Measurements from ENCODE around the gene CYGB. TPM values are rescaled to one million over a fixed set of nuclear protein-coding genes. Genes with fewer than 3 reads are reported as not detected.
A peak's percentile ranks its signal among the peaks of the same experiment; 100 is the strongest.

Gene CYGB
- total and polyA plus RNA-seq, 2 of the 13 experiments (the other 11 are each of a cell fraction or from before 2014, with no cell fraction given) = 18.9 to 27.1 TPM

DNA sequence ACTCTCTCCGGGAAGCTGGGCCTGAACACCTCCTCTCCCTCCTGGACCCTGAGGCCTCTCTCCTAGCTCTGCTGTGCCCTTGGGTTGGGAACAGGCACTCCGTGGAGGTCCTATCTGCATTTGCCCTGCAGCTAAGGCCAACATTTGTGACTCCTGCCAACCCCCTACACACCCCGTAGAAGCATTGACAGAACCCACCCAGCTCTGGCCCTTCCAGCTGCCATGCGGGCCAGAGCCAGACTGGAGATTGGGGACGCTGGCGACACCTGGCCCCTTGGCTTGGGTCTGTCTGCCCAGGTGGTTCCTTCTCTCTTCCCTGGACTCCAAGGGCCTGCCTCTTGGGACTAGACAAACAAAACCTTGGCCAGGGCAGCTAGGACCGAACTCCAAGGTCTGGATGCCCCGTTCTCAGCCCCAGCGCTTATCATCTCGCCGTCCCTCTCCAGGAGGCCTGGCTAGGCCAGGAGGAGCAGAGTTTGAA lies 35.6 kb downstream of the CYGB start (continued):
- TF ChIP-seq, protein P1, sequence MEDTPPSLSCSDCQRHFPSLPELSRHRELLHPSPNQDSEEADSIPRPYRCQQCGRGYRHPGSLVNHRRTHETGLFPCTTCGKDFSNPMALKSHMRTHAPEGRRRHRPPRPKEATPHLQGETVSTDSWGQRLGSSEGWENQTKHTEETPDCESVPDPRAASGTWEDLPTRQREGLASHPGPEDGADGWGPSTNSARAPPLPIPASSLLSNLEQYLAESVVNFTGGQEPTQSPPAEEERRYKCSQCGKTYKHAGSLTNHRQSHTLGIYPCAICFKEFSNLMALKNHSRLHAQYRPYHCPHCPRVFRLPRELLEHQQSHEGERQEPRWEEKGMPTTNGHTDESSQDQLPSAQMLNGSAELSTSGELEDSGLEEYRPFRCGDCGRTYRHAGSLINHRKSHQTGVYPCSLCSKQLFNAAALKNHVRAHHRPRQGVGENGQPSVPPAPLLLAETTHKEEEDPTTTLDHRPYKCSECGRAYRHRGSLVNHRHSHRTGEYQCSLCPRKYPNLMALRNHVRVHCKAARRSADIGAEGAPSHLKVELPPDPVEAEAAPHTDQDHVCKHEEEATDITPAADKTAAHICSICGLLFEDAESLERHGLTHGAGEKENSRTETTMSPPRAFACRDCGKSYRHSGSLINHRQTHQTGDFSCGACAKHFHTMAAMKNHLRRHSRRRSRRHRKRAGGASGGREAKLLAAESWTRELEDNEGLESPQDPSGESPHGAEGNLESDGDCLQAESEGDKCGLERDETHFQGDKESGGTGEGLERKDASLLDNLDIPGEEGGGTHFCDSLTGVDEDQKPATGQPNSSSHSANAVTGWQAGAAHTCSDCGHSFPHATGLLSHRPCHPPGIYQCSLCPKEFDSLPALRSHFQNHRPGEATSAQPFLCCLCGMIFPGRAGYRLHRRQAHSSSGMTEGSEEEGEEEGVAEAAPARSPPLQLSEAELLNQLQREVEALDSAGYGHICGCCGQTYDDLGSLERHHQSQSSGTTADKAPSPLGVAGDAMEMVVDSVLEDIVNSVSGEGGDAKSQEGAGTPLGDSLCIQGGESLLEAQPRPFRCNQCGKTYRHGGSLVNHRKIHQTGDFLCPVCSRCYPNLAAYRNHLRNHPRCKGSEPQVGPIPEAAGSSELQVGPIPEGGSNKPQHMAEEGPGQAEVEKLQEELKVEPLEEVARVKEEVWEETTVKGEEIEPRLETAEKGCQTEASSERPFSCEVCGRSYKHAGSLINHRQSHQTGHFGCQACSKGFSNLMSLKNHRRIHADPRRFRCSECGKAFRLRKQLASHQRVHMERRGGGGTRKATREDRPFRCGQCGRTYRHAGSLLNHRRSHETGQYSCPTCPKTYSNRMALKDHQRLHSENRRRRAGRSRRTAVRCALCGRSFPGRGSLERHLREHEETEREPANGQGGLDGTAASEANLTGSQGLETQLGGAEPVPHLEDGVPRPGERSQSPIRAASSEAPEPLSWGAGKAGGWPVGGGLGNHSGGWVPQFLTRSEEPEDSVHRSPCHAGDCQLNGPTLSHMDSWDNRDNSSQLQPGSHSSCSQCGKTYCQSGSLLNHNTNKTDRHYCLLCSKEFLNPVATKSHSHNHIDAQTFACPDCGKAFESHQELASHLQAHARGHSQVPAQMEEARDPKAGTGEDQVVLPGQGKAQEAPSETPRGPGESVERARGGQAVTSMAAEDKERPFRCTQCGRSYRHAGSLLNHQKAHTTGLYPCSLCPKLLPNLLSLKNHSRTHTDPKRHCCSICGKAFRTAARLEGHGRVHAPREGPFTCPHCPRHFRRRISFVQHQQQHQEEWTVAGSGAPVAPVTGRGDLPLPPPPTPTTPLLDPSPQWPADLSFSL (CRISPR knock-in tag; IDR thresholded peaks at IDR 0.05) = no peak
- no peak for TF ChIP-seq IRX3 (CRISPR knock-in tag; IDR thresholded peaks at IDR 0.05; ENCODE audit: borderline replicate concordance, low read depth)
- TF ChIP-seq, protein P2, sequence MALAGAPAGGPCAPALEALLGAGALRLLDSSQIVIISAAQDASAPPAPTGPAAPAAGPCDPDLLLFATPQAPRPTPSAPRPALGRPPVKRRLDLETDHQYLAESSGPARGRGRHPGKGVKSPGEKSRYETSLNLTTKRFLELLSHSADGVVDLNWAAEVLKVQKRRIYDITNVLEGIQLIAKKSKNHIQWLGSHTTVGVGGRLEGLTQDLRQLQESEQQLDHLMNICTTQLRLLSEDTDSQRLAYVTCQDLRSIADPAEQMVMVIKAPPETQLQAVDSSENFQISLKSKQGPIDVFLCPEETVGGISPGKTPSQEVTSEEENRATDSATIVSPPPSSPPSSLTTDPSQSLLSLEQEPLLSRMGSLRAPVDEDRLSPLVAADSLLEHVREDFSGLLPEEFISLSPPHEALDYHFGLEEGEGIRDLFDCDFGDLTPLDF (CRISPR knock-in tag; IDR thresholded peaks at IDR 0.05) = no peak
- TF ChIP-seq ESRRA (CRISPR knock-in tag; IDR thresholded peaks at IDR 0.05; ENCODE audit: low read depth) = no peak
- TF ChIP-seq NFE2L1 (CRISPR knock-in tag; IDR thresholded peaks at IDR 0.05; ENCODE audit: borderline replicate concordance) = no peak
- TF ChIP-seq ZNF781 (CRISPR knock-in tag; IDR thresholded peaks at IDR 0.05; ENCODE audit: borderline replicate concordance, not compliant biosample characterization) = peak; percentile 25
- TF ChIP-seq ZSCAN31 (CRISPR knock-in tag; IDR thresholded peaks at IDR 0.05; ENCODE audit: low read depth) = 0 out of 2 replicates have a peak, but pooled peaks have one; percentile 3
- TF ChIP-seq GLI4 (CRISPR knock-in tag; IDR thresholded peaks at IDR 0.05; ENCODE audit: borderline replicate concordance) = no peak
- peak; percentile 24; the same call in 1 of the 2 replicates for TF ChIP-seq HNF4A (CRISPR knock-in tag; IDR thresholded peaks at IDR 0.05)
- peak; percentile 3; the same call in 1 of the 2 replicates for TF ChIP-seq HDAC2 (CRISPR knock-in tag; IDR thresholded peaks at IDR 0.05)
- TF ChIP-seq, protein P3, sequence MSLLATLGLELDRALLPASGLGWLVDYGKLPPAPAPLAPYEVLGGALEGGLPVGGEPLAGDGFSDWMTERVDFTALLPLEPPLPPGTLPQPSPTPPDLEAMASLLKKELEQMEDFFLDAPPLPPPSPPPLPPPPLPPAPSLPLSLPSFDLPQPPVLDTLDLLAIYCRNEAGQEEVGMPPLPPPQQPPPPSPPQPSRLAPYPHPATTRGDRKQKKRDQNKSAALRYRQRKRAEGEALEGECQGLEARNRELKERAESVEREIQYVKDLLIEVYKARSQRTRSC (CRISPR knock-in tag; IDR thresholded peaks at IDR 0.05; ENCODE audit: low read depth) = 0 out of 2 replicates have a peak, but pooled peaks have one; percentile 49
- TF ChIP-seq ZC3H4 (CRISPR knock-in tag; IDR thresholded peaks at IDR 0.05; ENCODE audit: borderline replicate concordance) = peak; percentile 66; the same call in 1 of the 2 replicates
- TF ChIP-seq, protein P4, sequence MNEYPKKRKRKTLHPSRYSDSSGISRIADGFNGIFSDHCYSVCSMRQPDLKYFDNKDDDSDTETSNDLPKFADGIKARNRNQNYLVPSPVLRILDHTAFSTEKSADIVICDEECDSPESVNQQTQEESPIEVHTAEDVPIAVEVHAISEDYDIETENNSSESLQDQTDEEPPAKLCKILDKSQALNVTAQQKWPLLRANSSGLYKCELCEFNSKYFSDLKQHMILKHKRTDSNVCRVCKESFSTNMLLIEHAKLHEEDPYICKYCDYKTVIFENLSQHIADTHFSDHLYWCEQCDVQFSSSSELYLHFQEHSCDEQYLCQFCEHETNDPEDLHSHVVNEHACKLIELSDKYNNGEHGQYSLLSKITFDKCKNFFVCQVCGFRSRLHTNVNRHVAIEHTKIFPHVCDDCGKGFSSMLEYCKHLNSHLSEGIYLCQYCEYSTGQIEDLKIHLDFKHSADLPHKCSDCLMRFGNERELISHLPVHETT (CRISPR knock-in tag; conservative IDR thresholded peaks at IDR 0.05) = no peak
- TF ChIP-seq SRSF1 (optimal IDR thresholded peaks at IDR 0.05; ENCODE audit: low read depth, low read length) = no peak
- TF ChIP-seq, protein P5, sequence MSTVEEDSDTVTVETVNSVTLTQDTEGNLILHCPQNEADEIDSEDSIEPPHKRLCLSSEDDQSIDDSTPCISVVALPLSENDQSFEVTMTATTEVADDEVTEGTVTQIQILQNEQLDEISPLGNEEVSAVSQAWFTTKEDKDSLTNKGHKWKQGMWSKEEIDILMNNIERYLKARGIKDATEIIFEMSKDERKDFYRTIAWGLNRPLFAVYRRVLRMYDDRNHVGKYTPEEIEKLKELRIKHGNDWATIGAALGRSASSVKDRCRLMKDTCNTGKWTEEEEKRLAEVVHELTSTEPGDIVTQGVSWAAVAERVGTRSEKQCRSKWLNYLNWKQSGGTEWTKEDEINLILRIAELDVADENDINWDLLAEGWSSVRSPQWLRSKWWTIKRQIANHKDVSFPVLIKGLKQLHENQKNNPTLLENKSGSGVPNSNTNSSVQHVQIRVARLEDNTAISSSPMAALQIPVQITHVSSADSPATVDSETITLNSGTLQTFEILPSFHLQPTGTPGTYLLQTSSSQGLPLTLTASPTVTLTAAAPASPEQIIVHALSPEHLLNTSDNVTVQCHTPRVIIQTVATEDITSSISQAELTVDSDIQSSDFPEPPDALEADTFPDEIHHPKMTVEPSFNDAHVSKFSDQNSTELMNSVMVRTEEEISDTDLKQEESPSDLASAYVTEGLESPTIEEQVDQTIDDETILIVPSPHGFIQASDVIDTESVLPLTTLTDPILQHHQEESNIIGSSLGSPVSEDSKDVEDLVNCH (CRISPR knock-in tag; IDR thresholded peaks at IDR 0.05) = no peak
- peak; percentile 56 for TF ChIP-seq ZEB1 (IDR thresholded peaks at IDR 0.05; ENCODE audit: insufficient replicate concordance, low read depth)
